HG02798 (cell line): Measurements from ENCODE around the gene NRXN3.

Experiments
- ATAC-seq: cut with Tn5 transposase; IDR thresholded peaks from one replicate; pipeline ENCODE4 v1.9.1; 2021; ENCODE audit warnings: mild to moderate bottlenecking; ENCODE audit not compliant: unreplicated experiment, poor library complexity

NRXN3 gene

GRCh38 chr14:79514700-79515099, 1344.5 kb downstream of the NRXN3 start:
- no peak for ATAC-seq

DNA sequence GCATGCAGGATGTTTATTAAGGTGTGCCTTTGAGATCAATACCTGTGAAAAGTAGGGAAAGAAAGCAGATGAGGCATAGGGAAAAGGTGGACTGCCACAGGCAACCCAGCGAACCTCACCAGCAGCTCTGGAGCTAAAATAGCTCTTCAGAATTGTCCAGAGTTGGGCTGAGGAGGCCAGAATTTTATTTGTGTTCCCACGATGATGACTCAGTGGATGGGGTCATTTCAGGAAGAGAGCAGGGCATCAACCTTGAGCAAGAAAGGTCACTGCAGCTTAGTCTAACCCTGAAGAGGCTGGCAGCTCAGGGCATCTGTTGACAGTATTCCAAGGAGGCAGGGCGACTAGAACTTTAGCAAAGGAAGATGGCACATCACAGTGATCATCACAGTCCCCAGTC, 1345.0 kb downstream of the NRXN3 start:
- ATAC-seq = no peak

DNA sequence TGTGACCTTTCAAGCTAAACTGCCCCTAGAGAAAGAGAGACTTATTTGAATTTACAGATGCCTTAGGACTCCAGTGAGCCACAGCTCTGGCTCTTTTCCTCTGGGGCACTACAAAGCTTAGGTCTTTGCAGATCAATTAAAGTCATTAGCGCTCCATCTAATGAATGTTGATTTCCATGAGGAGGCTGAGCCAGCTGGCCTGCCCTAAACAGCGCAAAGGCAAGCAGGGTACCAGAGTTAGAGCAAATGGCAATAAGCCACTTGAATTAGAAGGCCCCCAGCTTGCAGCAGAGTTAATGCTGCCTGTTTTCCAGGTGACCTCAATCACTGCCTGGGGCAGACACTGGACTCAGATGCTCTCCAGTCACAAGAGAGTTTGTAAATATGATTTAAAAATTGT, 1345.8 kb downstream of the NRXN3 start:
- ATAC-seq = no peak

- no peak for ATAC-seq
Measured at GRCh38 chr14:79525416-79525815, 1355.2 kb downstream of the NRXN3 start.

DNA sequence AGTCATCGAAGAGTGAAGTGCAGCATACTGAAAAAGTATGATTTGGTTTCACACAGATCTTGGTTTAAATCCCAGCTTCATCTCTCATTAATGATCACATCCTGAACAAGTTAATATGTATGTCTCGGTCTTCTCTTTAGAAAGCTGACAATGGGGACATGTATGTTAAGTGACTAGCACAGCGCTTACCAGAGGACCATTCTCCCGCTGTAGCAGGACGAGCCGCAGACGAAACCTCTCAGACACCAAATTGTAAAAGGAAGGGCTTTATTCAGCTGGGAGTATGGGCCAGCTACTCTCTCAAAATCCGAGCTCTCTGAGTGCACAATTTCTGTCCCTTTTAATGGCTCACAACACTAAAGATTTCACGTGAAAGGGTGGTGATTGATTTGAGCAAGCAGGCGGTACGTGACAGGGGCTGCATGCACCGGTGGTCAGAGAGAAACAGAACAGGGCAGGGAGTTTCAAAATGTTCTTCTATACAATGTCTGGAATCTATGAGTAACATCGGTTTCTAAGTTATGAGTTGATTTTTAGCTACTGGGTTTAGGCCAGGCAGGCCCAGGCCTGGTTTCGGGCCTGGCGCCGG, 1358.7 kb downstream of the NRXN3 start:
- ATAC-seq = no peak

DNA sequence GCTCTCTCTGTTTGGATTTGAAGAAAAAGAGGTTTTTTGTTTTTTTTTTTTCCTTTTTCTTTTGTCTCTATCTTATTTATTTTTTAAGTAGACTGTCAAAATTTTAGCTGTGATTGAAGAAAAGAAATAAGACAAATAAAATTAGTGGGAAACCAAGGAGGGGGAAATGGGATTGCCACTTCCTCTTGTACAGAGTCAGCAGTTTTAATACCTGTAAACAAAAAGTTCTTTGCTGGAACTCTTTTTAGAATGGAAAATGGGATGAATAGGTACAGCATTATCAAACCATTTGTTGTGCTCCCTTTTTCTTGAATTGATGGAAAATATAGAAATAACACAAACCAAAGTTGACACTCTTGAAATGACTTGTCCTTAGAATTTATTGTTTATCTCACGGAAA, 1360.4 kb downstream of the NRXN3 start:
- no peak for ATAC-seq

GRCh38 chr14:79534703-79535353, 1364.7 kb downstream of the NRXN3 start:
- ATAC-seq = no peak

GRCh38 chr14:79540394-79540793, 1370.2 kb downstream of the NRXN3 start:
- no peak for ATAC-seq

DNA sequence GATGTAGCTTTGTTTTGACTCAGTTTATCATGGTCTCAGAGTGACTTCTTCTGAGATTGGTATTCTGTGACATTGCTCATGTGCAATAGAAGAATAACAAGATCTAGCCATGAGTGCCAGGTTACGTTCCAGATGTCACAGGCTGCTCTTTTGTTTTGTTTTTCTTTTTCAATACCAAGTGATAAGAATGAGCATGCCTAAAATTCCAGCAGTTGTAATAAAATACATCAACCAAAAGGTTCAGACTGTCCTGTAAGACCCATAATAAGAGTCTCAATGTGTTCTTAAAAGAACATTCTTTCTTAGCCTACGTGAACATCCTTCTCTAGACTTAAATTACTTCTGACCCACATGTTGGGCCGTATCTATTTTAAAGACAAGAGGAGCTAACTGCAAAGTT, 1371.9 kb downstream of the NRXN3 start:
- ATAC-seq = no peak

GRCh38 chr14:79543348-79543747, 1373.2 kb downstream of the NRXN3 start:
- no peak for ATAC-seq

DNA sequence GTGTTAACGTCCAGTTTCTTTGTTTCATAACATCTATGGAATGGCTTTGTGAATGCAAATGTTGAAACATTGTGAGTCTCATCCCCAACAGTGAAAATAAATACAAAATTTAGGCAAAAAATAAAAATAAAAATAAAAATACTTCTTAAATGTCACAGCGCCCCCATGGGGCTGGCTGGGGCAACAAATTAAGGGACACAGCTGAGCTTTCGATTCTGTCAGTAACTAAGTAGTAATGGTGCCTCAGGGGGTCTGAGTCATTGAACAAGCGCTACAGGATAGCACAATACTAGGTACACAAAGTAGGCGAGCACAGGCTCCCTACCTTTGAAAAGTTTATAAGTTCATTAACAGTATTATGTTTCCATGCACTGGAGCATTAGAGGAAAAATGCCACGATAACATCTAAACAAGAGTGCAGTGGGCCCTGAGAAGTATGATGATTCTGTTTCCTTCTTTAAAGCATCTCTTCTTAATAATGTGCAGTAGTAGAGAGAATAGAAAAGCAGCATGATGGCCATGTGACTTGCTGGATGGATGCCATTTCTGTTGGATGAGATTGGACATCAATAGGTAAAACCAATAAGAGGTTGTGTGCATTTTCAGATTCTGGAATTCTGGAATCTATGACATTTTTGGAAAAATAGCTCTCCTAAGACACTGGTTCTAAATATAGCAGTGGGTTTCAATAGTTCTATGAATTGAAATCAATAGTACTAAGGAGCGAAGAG, 1374.0 kb downstream of the NRXN3 start:
- ATAC-seq = no peak

- ATAC-seq = no peak
Measured at GRCh38 chr14:79544698-79545070, 1374.5 kb downstream of the NRXN3 start.

GRCh38 chr14:79548836-79549235, 1378.7 kb downstream of the NRXN3 start:
- ATAC-seq = no peak

GRCh38 chr14:79549515-79549914, 1379.3 kb downstream of the NRXN3 start:
- no peak for ATAC-seq

DNA sequence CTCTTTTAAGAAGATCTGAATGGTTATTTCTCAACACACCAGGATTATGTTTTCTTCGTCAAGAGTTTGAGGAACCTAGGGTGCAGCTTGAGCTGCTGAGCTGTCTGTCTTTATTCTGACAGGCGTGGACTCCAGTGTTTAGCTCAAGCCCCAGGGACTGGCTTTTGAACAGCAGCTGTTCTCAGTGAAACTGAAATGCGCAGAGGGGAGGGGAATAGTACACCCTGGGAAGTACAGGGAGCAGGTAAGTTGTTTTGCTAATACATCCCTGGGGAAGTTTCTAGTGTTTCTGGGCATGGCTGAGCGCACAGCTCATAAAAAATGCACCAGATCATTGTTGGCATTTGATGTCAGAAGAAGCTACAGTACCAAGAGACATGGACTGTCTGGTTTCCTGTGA, 1381.3 kb downstream of the NRXN3 start:
- no peak for ATAC-seq

GRCh38 chr14:79552778-79553177, 1382.6 kb downstream of the NRXN3 start:
- ATAC-seq = no peak

DNA sequence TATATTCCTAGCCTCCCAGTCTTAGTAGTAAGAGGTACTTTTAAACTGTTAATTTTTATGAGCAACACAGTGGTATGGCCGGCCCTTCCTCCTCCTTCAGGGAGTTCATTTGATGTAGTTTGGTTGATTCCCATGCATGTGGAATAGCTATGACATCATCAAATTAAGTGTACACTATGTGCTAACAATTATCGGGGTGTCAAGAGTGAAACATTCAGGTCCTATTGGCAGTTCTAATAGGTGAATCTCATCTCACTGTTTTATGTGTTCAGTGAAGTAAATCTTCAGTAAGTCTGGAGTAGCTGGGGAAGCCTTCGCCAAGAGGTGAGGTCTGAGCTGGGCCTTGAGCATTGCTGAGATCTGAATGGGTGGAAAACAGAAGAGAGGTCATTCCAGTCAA, 1384.6 kb downstream of the NRXN3 start:
- no peak for ATAC-seq

GRCh38 chr14:79555429-79555828, 1385.3 kb downstream of the NRXN3 start:
- no peak for ATAC-seq

DNA sequence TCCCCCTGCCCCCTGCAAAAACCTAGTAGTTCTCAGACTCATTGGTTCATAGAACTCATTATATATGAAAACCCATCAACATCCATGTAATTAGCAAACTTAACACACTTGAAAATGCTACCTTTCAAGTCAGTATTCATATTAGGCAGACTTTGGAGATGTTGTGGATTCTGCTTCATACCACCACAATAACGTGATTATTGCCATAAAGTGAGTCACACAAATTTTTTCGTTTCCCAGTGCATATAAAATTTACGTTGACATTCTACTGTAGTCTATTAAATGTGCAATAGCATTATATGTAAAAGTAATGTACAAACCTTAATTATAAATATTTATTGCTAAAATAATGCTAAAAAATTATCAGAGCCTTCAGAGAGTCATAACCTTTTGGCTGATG, 1387.1 kb downstream of the NRXN3 start:
- no peak for ATAC-seq

- ATAC-seq = no peak
Measured at GRCh38 chr14:79562185-79562584, 1392.0 kb downstream of the NRXN3 start.

DNA sequence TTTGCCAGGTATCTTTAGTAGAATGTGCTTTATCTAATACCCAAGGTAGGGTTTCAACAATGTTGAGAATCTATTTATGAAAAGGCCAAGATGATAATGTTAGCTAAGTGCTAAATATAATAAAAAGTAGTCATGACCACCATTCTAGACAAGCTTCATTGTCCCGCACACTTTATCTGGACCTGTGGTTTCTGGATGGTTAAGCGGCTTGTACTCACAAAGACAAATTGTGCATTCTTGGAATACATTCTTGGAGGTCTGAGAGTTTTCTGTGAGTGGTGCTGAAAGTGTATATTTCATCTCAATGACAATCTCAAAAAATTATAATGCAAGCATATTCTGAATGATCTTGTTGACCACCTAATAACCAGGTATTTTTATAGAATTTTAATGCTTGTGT, 1394.2 kb downstream of the NRXN3 start:
- ATAC-seq = no peak

DNA sequence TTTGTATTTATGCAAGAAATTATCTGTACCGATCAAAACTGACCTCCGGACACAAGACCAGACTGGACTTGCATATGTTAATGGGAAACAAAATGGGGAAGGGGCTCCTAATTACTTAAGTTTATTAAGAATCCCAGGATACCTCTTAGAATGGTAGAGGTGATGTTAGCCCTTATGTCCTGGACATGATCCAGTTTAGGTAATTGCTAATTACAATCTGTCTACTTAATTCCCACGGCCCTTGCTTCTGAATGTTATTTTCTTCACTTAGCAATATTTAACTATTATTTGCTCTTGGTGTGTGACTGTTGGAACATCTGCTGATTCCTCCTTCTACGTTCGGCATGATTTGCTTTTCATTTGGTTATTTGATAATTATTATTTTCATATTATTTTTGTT, 1397.1 kb downstream of the NRXN3 start:
- no peak for ATAC-seq
